GM19395 (cell line): ENCODE results near the gene PXYLP1.
"Not testable (repeated sequence)": the region's sequence is repeated elsewhere in the genome, so short reads cannot be mapped to it uniquely, and the experiment has no call there.

Experiments used
- ATAC-seq: cut with Tn5 transposase; IDR thresholded peaks from one replicate; pipeline ENCODE4 v1.9.1; 2021; ENCODE audit warnings: mild to moderate bottlenecking, moderate library complexity; ENCODE audit not compliant: unreplicated experiment

PXYLP1 gene

GRCh38 chr3:141231101-141231951 is at the start of gene PXYLP1:
PXYLP1 (plus strand) TSS chr3:141231825; CDS start chr3:141260176, 28,351 bp downstream.
- ATAC-seq, result peak; percentile 95

- ATAC-seq, result no peak
Measured at GRCh38 chr3:141183606-141184005, 48.0 kb upstream of the PXYLP1 start.

GRCh38 chr3:141184430-141184829 is 47.2 kb upstream of the PXYLP1 start:
- ATAC-seq, result no peak

GRCh38 chr3:141191097-141191749 is 40.4 kb upstream of the PXYLP1 start:
- ATAC-seq, result no peak

- ATAC-seq, result peak; percentile 100
Measured at GRCh38 chr3:141192345-141192744, 39.3 kb upstream of the PXYLP1 start.

GRCh38 chr3:141193066-141193830 is 38.4 kb upstream of the PXYLP1 start:
- ATAC-seq, result no peak

GRCh38 chr3:141201122-141201521 is 30.5 kb upstream of the PXYLP1 start:
- no peak for ATAC-seq

- no peak for ATAC-seq
Measured at GRCh38 chr3:141202682-141203081, 28.9 kb upstream of the PXYLP1 start.

- no peak for ATAC-seq
Measured at GRCh38 chr3:141203866-141204265, 27.8 kb upstream of the PXYLP1 start.

- no peak for ATAC-seq
Measured at GRCh38 chr3:141204343-141204742, 27.3 kb upstream of the PXYLP1 start.

- not testable (repeated sequence) for ATAC-seq
Measured at GRCh38 chr3:141211306-141211705, 20.3 kb upstream of the PXYLP1 start.

GRCh38 chr3:141212101-141212500 is 19.5 kb upstream of the PXYLP1 start:
- no peak for ATAC-seq

- no peak for ATAC-seq
Measured at GRCh38 chr3:141212555-141212954, 19.1 kb upstream of the PXYLP1 start.

GRCh38 chr3:141216975-141217374 is 14.7 kb upstream of the PXYLP1 start:
- no peak for ATAC-seq

GRCh38 chr3:141217389-141217788 is 14.2 kb upstream of the PXYLP1 start:
- no peak for ATAC-seq

- no peak for ATAC-seq
Measured at GRCh38 chr3:141218162-141218835, 13.3 kb upstream of the PXYLP1 start.

GRCh38 chr3:141218926-141219325 is 12.7 kb upstream of the PXYLP1 start:
- no peak for ATAC-seq

GRCh38 chr3:141223673-141224166 is 7.9 kb upstream of the PXYLP1 start:
- ATAC-seq, result no peak

- ATAC-seq, result no peak
Measured at GRCh38 chr3:141225939-141226338, 5.7 kb upstream of the PXYLP1 start.

- ATAC-seq, result no peak
Measured at GRCh38 chr3:141227216-141227615, 4.4 kb upstream of the PXYLP1 start.

- ATAC-seq, result no peak
Measured at GRCh38 chr3:141227752-141228151, 3.9 kb upstream of the PXYLP1 start.
